IPS DF 6.9 (cell line): Measurements from ENCODE around the gene RAD51AP2.
"Not testable (repeated sequence)": the region's sequence is repeated elsewhere in the genome, so short reads cannot be mapped to it uniquely, and the experiment has no call there.

Experiments
- DNase-seq: peaks from one replicate; pipeline ENCODE4 v3.0.0-alpha.2; 2013; ENCODE audit warnings: low read depth, low spot score
- H3K27ac ChIP-seq: one replicate; pipeline ENCODE4 v1.5.1; 2013; ENCODE audit warnings: low read length, control low read depth
- H3K27me3 ChIP-seq: 2 replicates; pipeline ENCODE4 v1.6.1; 2013; ENCODE audit warnings: mild to moderate bottlenecking, low read length; ENCODE audit not compliant: control insufficient read depth, insufficient read depth
- H3K36me3 ChIP-seq: 2 replicates; pipeline ENCODE4 v1.6.1; 2013; ENCODE audit warnings: low read length; ENCODE audit not compliant: control insufficient read depth, insufficient read depth
- H3K4me1 ChIP-seq: 2 replicates; pipeline ENCODE4 v1.6.1; 2013; ENCODE audit warnings: low read length; ENCODE audit not compliant: control insufficient read depth, insufficient read depth
- H3K4me3 ChIP-seq: 2 replicates; pipeline ENCODE4 v1.5.1; 2013; ENCODE audit warnings: mild to moderate bottlenecking, low read length
- H3K9me3 ChIP-seq: 2 replicates; pipeline ENCODE4 v1.6.1; 2013; ENCODE audit warnings: low read length, inconsistent platforms; ENCODE audit not compliant: control insufficient read depth, insufficient read depth
- WGBS: extraction: QIAGEN DNeasy Blood & Tissue Kit; methylation state at CpG from one replicate; pipeline ENCODE4 v1.1.7; 2013; ENCODE audit warnings: mixed read lengths, missing lambda C conversion rate; ENCODE audit not compliant: insufficient read length, insufficient coverage; 5-methylcytosine and 5-hydroxymethylcytosine counted together

The RAD51AP2 gene

GRCh38 chr2:17506736-17507616 lies 11.3 kb downstream of the RAD51AP2 start:
- WGBS = no CpG with 5 or more reads among the region's 2 CpGs

GRCh38 chr2:17497718-17498117 lies 20.5 kb downstream of the RAD51AP2 start:
- Histone ChIP-seq H3K36me3 (no peaks in the 10 kb centered on the region), H3K4me3 (no peak overlapping the region), H3K27me3 (no peaks in the 10 kb centered on the region), H3K4me1 (no peaks in the 10 kb centered on the region), H3K9me3 (no peaks in the 10 kb centered on the region), H3K27ac (no peak overlapping the region)
- no peak for DNase-seq
- no CpG with 5 or more reads among the region's 1 CpG for WGBS

More at GRCh38 chr2:17506736-17507616, 11.3 kb downstream of the RAD51AP2 start:
- no peaks in the 10 kb centered on the region for H3K27me3 ChIP-seq
- H3K4me1 ChIP-seq = no peaks in the 10 kb centered on the region
- no peaks in the 10 kb centered on the region for H3K36me3 ChIP-seq
- no peak for DNase-seq
- no peak overlapping the region for H3K27ac ChIP-seq
- no peak overlapping the region for H3K4me3 ChIP-seq
- H3K9me3 ChIP-seq = no peaks in the 10 kb centered on the region

GRCh38 chr2:17495590-17495989 lies 22.6 kb downstream of the RAD51AP2 start:
- H3K27me3 ChIP-seq = no peaks in the 10 kb centered on the region
- no peak for DNase-seq
- no CpG with 5 or more reads among the region's 1 CpG for WGBS
- no peaks in the 10 kb centered on the region for H3K9me3 ChIP-seq
- H3K36me3 ChIP-seq = no peaks in the 10 kb centered on the region
- H3K4me1 ChIP-seq = no peaks in the 10 kb centered on the region
- no peak overlapping the region for H3K4me3 ChIP-seq
- H3K27ac ChIP-seq = no peak overlapping the region

- not testable (repeated sequence) for H3K9me3 ChIP-seq, DNase-seq, H3K36me3 ChIP-seq, H3K4me1 ChIP-seq, H3K4me3 ChIP-seq, H3K27me3 ChIP-seq, H3K27ac ChIP-seq
Measured at GRCh38 chr2:17490165-17490564, 28.1 kb downstream of the RAD51AP2 start.

GRCh38 chr2:17488610-17489009 lies 29.6 kb downstream of the RAD51AP2 start:
- H3K27ac ChIP-seq, H3K4me1 ChIP-seq, DNase-seq, H3K36me3 ChIP-seq, H3K27me3 ChIP-seq, H3K9me3 ChIP-seq, H3K4me3 ChIP-seq: not testable (repeated sequence)
- no CpG with 5 or more reads among the region's 4 CpGs for WGBS

GRCh38 chr2:17483496-17483895 lies 34.7 kb downstream of the RAD51AP2 start:
- no CpG with 5 or more reads among the region's 1 CpG for WGBS
- Histone ChIP-seq H3K27me3 (no peaks in the 10 kb centered on the region), H3K36me3 (no peaks in the 10 kb centered on the region), H3K4me3 (no peak overlapping the region), H3K4me1 (no peaks in the 10 kb centered on the region), H3K9me3 (no peaks in the 10 kb centered on the region), H3K27ac (no peak overlapping the region)
- no peak for DNase-seq

- no CpG with 5 or more reads among the region's 2 CpGs for WGBS
- Histone ChIP-seq H3K4me1 (no peaks in the 10 kb centered on the region), H3K36me3 (no peaks in the 10 kb centered on the region), H3K27me3 (no peaks in the 10 kb centered on the region), H3K27ac (no peak overlapping the region), H3K9me3 (no peaks in the 10 kb centered on the region), H3K4me3 (no peak overlapping the region)
- DNase-seq = no peak
Measured at GRCh38 chr2:17482651-17483050, 35.6 kb downstream of the RAD51AP2 start.

GRCh38 chr2:17479875-17480274 lies 38.4 kb downstream of the RAD51AP2 start:
- DNase-seq = no peak
- Histone ChIP-seq H3K4me3 (no peak overlapping the region), H3K4me1 (no peaks in the 10 kb centered on the region), H3K9me3 (no peaks in the 10 kb centered on the region), H3K36me3 (no peaks in the 10 kb centered on the region), H3K27me3 (no peaks in the 10 kb centered on the region), H3K27ac (no peak overlapping the region)
- WGBS = no CpG with 5 or more reads among the region's 2 CpGs

- no peaks in the 10 kb centered on the region for H3K4me1 ChIP-seq
- no peak for DNase-seq
- H3K27me3 ChIP-seq = no peaks in the 10 kb centered on the region
- H3K36me3 ChIP-seq = no peaks in the 10 kb centered on the region
- H3K9me3 ChIP-seq = no peaks in the 10 kb centered on the region
- WGBS = no CpG with 5 or more reads among the region's 2 CpGs
- no peak overlapping the region for H3K27ac ChIP-seq
- no peak overlapping the region for H3K4me3 ChIP-seq
Measured at GRCh38 chr2:17476830-17477229, 41.4 kb downstream of the RAD51AP2 start.

- Histone ChIP-seq H3K4me1 (no peaks in the 10 kb centered on the region), H3K27me3 (no peaks in the 10 kb centered on the region), H3K36me3 (no peaks in the 10 kb centered on the region), H3K9me3 (no peaks in the 10 kb centered on the region), H3K27ac (no peak overlapping the region), H3K4me3 (no peak overlapping the region)
- no peak for DNase-seq
- no CpG with 5 or more reads among the region's 2 CpGs for WGBS
Measured at GRCh38 chr2:17476064-17476463, 42.2 kb downstream of the RAD51AP2 start.

GRCh38 chr2:17475286-17475685 lies 43.0 kb downstream of the RAD51AP2 start:
- Histone ChIP-seq H3K9me3 (no peaks in the 10 kb centered on the region), H3K36me3 (no peaks in the 10 kb centered on the region), H3K27me3 (no peaks in the 10 kb centered on the region), H3K4me3 (no peak overlapping the region), H3K4me1 (no peaks in the 10 kb centered on the region), H3K27ac (no peak overlapping the region)
- DNase-seq = no peak
- WGBS = no CpG with 5 or more reads among the region's 1 CpG
